ENCODE data around the gene NMRAL1. TPM values are rescaled to one million over a fixed set of nuclear protein-coding genes. Genes with fewer than 3 reads are reported as not detected.

Gene NMRAL1
- total and polyA plus RNA-seq, 2 donors (not counting 1 experiment from before 2014, with no cell fraction given): 48.6 to 68.8 TPM

- Mint-ChIP-seq H3K4me1 (peaks cover 14% of the 10 kb centered on the region), H3K27ac (no peak overlapping the region), H3K9me3 (ENCODE audit: insufficient read depth) (no peaks in the 10 kb centered on the region), H3K4me3 (no peak overlapping the region), H3K27me3 (no peaks in the 10 kb centered on the region)
- Histone ChIP-seq H4K20me1 (ENCODE audit: control insufficient read depth, insufficient read depth, low read length, poor library complexity, severe bottlenecking) (peaks cover 28% of the 10 kb centered on the region), H3K4me3 (ENCODE audit: control extremely low read depth in 1 of 5, extremely low read depth in 1 of 5, insufficient read depth in 1 of 5, low read depth in 2 of 5, low read length in 4 of 5) (no peak overlapping the region), H3K9ac (ENCODE audit: low read length) (no peak overlapping the region), H3K36me3 (replicated peaks in 1 of 2; ENCODE audit: control extremely low read depth in 1 of 2, control insufficient read depth in 1 of 2, extremely low read depth in 1 of 2, insufficient read depth in 2 of 2, low read length in 1 of 2) (peaks cover 0 to 49% of the 10 kb centered on the region in 2 experiments), H3K9me3 (ENCODE audit: control extremely low read depth in 1 of 3, control insufficient read depth in 2 of 3, insufficient read depth in 1 of 3, low read length in 2 of 3) (no peaks in the 10 kb centered on the region), H3K27me3 (replicated peaks in 1 of 4; ENCODE audit: control extremely low read depth in 1 of 4, control insufficient read depth in 3 of 4, insufficient read depth in 4 of 4, low read length in 3 of 4) (no peaks in the 10 kb centered on the region), H3K27ac (ENCODE audit: low read length in 2 of 2) (no peak overlapping the region), H3K4me1 (ENCODE audit: control insufficient read depth in 2 of 2, insufficient read depth in 2 of 2, low read length in 2 of 2) (peaks cover 6 to 7% of the 10 kb centered on the region in 2 donors), H3K79me2 (ENCODE audit: control insufficient read depth, insufficient read depth, low read length) (peaks cover 95% of the 10 kb centered on the region), H3K4me2 (replicated peaks; ENCODE audit: low read depth, low read length, poor library complexity, severe bottlenecking) (no peak overlapping the region), H2AFZ (ENCODE audit: insufficient read depth, low read depth, low read length, poor library complexity, severe bottlenecking) (no peak overlapping the region)
- no peak for TF ChIP-seq EZH2 (IDR thresholded peaks at IDR 0.05; ENCODE audit: borderline replicate concordance, insufficient read depth, low read depth, low read length, poor library complexity, severe bottlenecking)
- no peak for TF ChIP-seq CTCF (IDR thresholded peaks at IDR 0.05)
- 65% methylated on average over 2 of the region's 3 CpGs for WGBS (ENCODE audit: insufficient coverage)
- intact Hi-C loops (cut with micrococcal nuclease): no loop called here
- DNase-seq: no peak
- ChIA-PET POLR2A (no interaction called here), CTCF (interaction anchor here (0.7 to 1.5 kb wide), 6 partner anchors 8 to 21 kb away, joined by 3 to 6 read pairs (median 4); partner anchors contain the start of gene HMOX2)
- ATAC-seq (ENCODE audit: low read depth): no peak
These were observed 11.9 kb upstream of the NMRAL1 start for GRCh38 chr16:4486126-4486893.

GRCh38 chr16:4481963-4482362 lies 7.5 kb upstream of the NMRAL1 start:
- H3K4me3 Mint-ChIP-seq: no peak overlapping the region
- no peak overlapping the region for H2AFZ ChIP-seq (ENCODE audit: insufficient read depth, low read depth, low read length, poor library complexity, severe bottlenecking)
- H3K36me3 ChIP-seq (replicated peaks in 1 of 2; ENCODE audit: control extremely low read depth in 1 of 2, control insufficient read depth in 1 of 2, extremely low read depth in 1 of 2, insufficient read depth in 2 of 2, low read length in 1 of 2): peaks cover 0 to 25% of the 10 kb centered on the region in 2 experiments
- no peaks in the 10 kb centered on the region for H3K27me3 Mint-ChIP-seq
- ATAC-seq (ENCODE audit: low read depth) (no peak), DNase-seq (no peak)
- H3K4me3 ChIP-seq (ENCODE audit: control extremely low read depth in 1 of 5, extremely low read depth in 1 of 5, insufficient read depth in 1 of 5, low read depth in 2 of 5, low read length in 4 of 5): no peak overlapping the region
- no peak overlapping the region for H3K4me2 ChIP-seq (replicated peaks; ENCODE audit: low read depth, low read length, poor library complexity, severe bottlenecking)
- peaks cover 93% of the 10 kb centered on the region for H3K79me2 ChIP-seq (ENCODE audit: control insufficient read depth, insufficient read depth, low read length)
- peaks cover 35% of the 10 kb centered on the region for H4K20me1 ChIP-seq (ENCODE audit: control insufficient read depth, insufficient read depth, low read length, poor library complexity, severe bottlenecking)
- no peaks in the 10 kb centered on the region for H3K9me3 ChIP-seq (ENCODE audit: control extremely low read depth in 1 of 3, control insufficient read depth in 2 of 3, insufficient read depth in 1 of 3, low read length in 2 of 3)
- no CpG with 5 or more reads among the region's 1 CpG for WGBS (ENCODE audit: insufficient coverage)
- intact Hi-C loops (cut with micrococcal nuclease): no loop called here
- peak overlapping the region in 1 of 2 donors; percentile 13 for H3K27ac ChIP-seq (ENCODE audit: low read length in 2 of 2)
- ChIA-PET POLR2A (no interaction called here), CTCF (no interaction called here)
- H3K4me1 Mint-ChIP-seq: peaks cover 21% of the 10 kb centered on the region
- no peaks in the 10 kb centered on the region for H3K9me3 Mint-ChIP-seq (ENCODE audit: insufficient read depth)
- H3K27me3 ChIP-seq (replicated peaks in 1 of 4; ENCODE audit: control extremely low read depth in 1 of 4, control insufficient read depth in 3 of 4, insufficient read depth in 4 of 4, low read length in 3 of 4): no peaks in the 10 kb centered on the region
- no peak overlapping the region for H3K9ac ChIP-seq (ENCODE audit: low read length)
- peaks cover 6 to 11% of the 10 kb centered on the region in 2 donors for H3K4me1 ChIP-seq (ENCODE audit: control insufficient read depth in 2 of 2, insufficient read depth in 2 of 2, low read length in 2 of 2)
- TF ChIP-seq EZH2 (IDR thresholded peaks at IDR 0.05; ENCODE audit: borderline replicate concordance, insufficient read depth, low read depth, low read length, poor library complexity, severe bottlenecking) (no peak), CTCF (IDR thresholded peaks at IDR 0.05) (no peak)
- no peak overlapping the region for H3K27ac Mint-ChIP-seq

Measured in B cell (primary cell).